HG03135 (cell line): ENCODE measurements around the gene CBX8.

Source experiments
- ATAC-seq: cut with Tn5 transposase; IDR thresholded peaks from one replicate; pipeline ENCODE4 v1.9.1; 2021; ENCODE audit warnings: mild to moderate bottlenecking, moderate library complexity; ENCODE audit not compliant: unreplicated experiment

CBX8 gene

GRCh38 chr17:79835953-79836509 is 39.2 kb upstream of the CBX8 start:
- no peak for ATAC-seq

- no peak for ATAC-seq
Measured at GRCh38 chr17:79835470-79835899, 38.6 kb upstream of the CBX8 start.

- ATAC-seq: no peak
Measured at GRCh38 chr17:79834565-79835469, 37.9 kb upstream of the CBX8 start.

- no peak for ATAC-seq
Measured at GRCh38 chr17:79833744-79834564, 37.1 kb upstream of the CBX8 start.

GRCh38 chr17:79833110-79833450 is 36.2 kb upstream of the CBX8 start:
- ATAC-seq: no peak

GRCh38 chr17:79832218-79833109 is 35.6 kb upstream of the CBX8 start:
- ATAC-seq: no peak

- ATAC-seq: no peak
Measured at GRCh38 chr17:79831265-79832217, 34.7 kb upstream of the CBX8 start.

- no peak for ATAC-seq
Measured at GRCh38 chr17:79830763-79831264, 33.9 kb upstream of the CBX8 start.

GRCh38 chr17:79830303-79830702 is 33.4 kb upstream of the CBX8 start:
- ATAC-seq: no peak

GRCh38 chr17:79829457-79829856 is 32.6 kb upstream of the CBX8 start:
- ATAC-seq: no peak

- ATAC-seq: no peak
Measured at GRCh38 chr17:79829004-79829403, 32.1 kb upstream of the CBX8 start.

- ATAC-seq: no peak
Measured at GRCh38 chr17:79826841-79827578, 30.1 kb upstream of the CBX8 start.

GRCh38 chr17:79826204-79826680 is 29.4 kb upstream of the CBX8 start:
- ATAC-seq: no peak

GRCh38 chr17:79825580-79825921 is 28.7 kb upstream of the CBX8 start:
- no peak for ATAC-seq

- ATAC-seq: no peak
Measured at GRCh38 chr17:79824893-79825579, 28.2 kb upstream of the CBX8 start.

GRCh38 chr17:79824234-79824633 is 27.4 kb upstream of the CBX8 start:
- no peak for ATAC-seq

- ATAC-seq: no peak
Measured at GRCh38 chr17:79822583-79823124, 25.8 kb upstream of the CBX8 start.
